ENCODE measurements around the gene CARD19.

DNA sequence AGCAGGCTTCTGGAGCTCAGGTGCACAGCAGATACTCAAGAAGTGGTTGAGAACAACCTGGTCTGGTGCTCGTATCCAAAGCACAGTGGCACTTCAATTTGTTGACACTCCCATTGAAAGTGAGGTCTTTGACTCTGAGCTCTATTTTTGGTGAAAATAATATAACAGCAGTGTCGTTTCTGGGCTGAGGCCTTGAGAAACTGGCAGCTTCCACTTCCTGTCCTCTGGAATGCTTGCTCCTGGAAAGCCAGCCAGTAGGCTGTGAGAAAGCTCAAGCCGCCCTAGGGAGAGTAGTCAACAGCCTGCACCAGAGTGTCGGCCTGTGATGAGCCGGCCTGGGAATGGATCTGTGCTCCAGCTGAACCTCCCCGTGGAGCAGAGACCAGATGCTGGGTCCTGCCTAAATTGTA lies 44.3 kb upstream of the CARD19 start:
- TF ChIP-seq, protein P1, sequence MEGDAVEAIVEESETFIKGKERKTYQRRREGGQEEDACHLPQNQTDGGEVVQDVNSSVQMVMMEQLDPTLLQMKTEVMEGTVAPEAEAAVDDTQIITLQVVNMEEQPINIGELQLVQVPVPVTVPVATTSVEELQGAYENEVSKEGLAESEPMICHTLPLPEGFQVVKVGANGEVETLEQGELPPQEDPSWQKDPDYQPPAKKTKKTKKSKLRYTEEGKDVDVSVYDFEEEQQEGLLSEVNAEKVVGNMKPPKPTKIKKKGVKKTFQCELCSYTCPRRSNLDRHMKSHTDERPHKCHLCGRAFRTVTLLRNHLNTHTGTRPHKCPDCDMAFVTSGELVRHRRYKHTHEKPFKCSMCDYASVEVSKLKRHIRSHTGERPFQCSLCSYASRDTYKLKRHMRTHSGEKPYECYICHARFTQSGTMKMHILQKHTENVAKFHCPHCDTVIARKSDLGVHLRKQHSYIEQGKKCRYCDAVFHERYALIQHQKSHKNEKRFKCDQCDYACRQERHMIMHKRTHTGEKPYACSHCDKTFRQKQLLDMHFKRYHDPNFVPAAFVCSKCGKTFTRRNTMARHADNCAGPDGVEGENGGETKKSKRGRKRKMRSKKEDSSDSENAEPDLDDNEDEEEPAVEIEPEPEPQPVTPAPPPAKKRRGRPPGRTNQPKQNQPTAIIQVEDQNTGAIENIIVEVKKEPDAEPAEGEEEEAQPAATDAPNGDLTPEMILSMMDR (conservative IDR thresholded peaks at IDR 0.05) = no peak
- TF ChIP-seq EZH2 (IDR thresholded peaks at IDR 0.05; ENCODE audit: low read depth) = no peak
